Head of caudate nucleus (tissue), 42 donors: Measurements from ENCODE around the gene VRK3.

Experiments
- DNase-seq, 42 donors: peaks; one replicate each; pipeline versions ENCODE4 v3.0.0 to v3.0.0-alpha.2; 2020 to 2021; ENCODE audit warnings: mixed read lengths in 7 of 42
- intact Hi-C: fragments of 100-400 bp; cut with DNase I; formaldehyde crosslinking; loops from one replicate; pipeline ENCODE4 v1.15.0; 2022

Gene VRK3

GRCh38 chr19:50039968-50040367, 14.8 kb upstream of the VRK3 start:
- DNase-seq, result no peak
- intact Hi-C loops, result no loop called here

- DNase-seq, result no peak
- intact Hi-C loops, result no loop called here
Observed at GRCh38 chr19:50036908-50037307, 11.7 kb upstream of the VRK3 start.

GRCh38 chr19:50030937-50031336, 5.8 kb upstream of the VRK3 start:
- intact Hi-C loops, result no loop called here
- DNase-seq, result no peak

GRCh38 chr19:50030225-50030624, 5.1 kb upstream of the VRK3 start:
- intact Hi-C loops, result no loop called here
- no peak for DNase-seq

- intact Hi-C loops, result no loop called here
- no peak for DNase-seq
Observed at GRCh38 chr19:50026550-50026906, 1.4 kb upstream of the VRK3 start.

GRCh38 chr19:50025794-50026549, 800 bp upstream of the VRK3 start, which contains the start of gene ZNF473:
TSS of gene ZNF473 (plus strand) at chr19:50026005. CDS start at chr19:50031083, 5,078 bp downstream.
- peak; percentile 92 to 98 (median 96) for DNase-seq
- intact Hi-C loops, result no loop called here

- intact Hi-C loops, result no loop called here
- DNase-seq, result no peak
Observed at GRCh38 chr19:50024719-50025021, 502 bp downstream of the VRK3 start.

- intact Hi-C loops, result no loop called here
- no peak for DNase-seq
Observed at GRCh38 chr19:50022823-50023222, 2.3 kb downstream of the VRK3 start.

- no peak for DNase-seq
- intact Hi-C loops, result no loop called here
Observed at GRCh38 chr19:50020481-50020880, 4.7 kb downstream of the VRK3 start.

- intact Hi-C loops, result no loop called here
- DNase-seq, result no peak
Observed at GRCh38 chr19:50016225-50016807, 8.9 kb downstream of the VRK3 start.

GRCh38 chr19:50008532-50008931, 16.6 kb downstream of the VRK3 start:
- peak in 4 of 42 donors; percentile 13 to 45 (median 24) for DNase-seq
- intact Hi-C loops, result no loop called here

GRCh38 chr19:50007947-50008346, 17.2 kb downstream of the VRK3 start:
- intact Hi-C loops, result no loop called here
- no peak for DNase-seq

- intact Hi-C loops, result no loop called here
- no peak for DNase-seq
Observed at GRCh38 chr19:50007170-50007569, 18.0 kb downstream of the VRK3 start.

GRCh38 chr19:50005428-50005827, 19.7 kb downstream of the VRK3 start:
- no peak for DNase-seq
- intact Hi-C loops, result no loop called here

- intact Hi-C loops, result no loop called here
- peak in 18 of 42 donors; percentile 3 to 83 (median 37) for DNase-seq
Observed at GRCh38 chr19:50003810-50004419, 21.3 kb downstream of the VRK3 start.

- DNase-seq, result no peak
Observed at GRCh38 chr19:50003254-50003788, 21.9 kb downstream of the VRK3 start.

GRCh38 chr19:50002386-50002960, 22.7 kb downstream of the VRK3 start:
- intact Hi-C loops, result no loop called here
- DNase-seq, result peak in 6 of 42 donors; percentile 16 to 53 (median 24)

More at GRCh38 chr19:50003254-50003788, 21.9 kb downstream of the VRK3 start:
- intact Hi-C loops, result no loop called here

GRCh38 chr19:50001775-50002174, 23.4 kb downstream of the VRK3 start:
- intact Hi-C loops, result no loop called here
- DNase-seq, result no peak

GRCh38 chr19:50000841-50001557, 24.2 kb downstream of the VRK3 start:
- intact Hi-C loops, result no loop called here
- no peak for DNase-seq
